Erythroblast (primary cell): ENCODE measurements around the gene ZNF548.

Source experiments
- DNase-seq, 2 experiments: peaks; one replicate each; lab custom pipeline; 2025; lab: John Stamatoyannopoulos, UW
- GATA1 ChIP-seq: IDR thresholded peaks from 2 replicates; pipeline ENCODE4 v1.6.1; 2011; ENCODE audit warnings: low read depth, mild to moderate bottlenecking, control low read depth, low read length, moderate library complexity
- POLR2A ChIP-seq: IDR thresholded peaks from 2 replicates; pipeline ENCODE4 v1.6.1; 2011; ENCODE audit warnings: mild to moderate bottlenecking, low read length

ZNF548 gene

GRCh38 chr19:57419439-57419838 is 29.8 kb downstream of the ZNF548 start:
- TF ChIP-seq POLR2A (no peak), GATA1 (no peak)
- DNase-seq, result peak; percentile 22 to 27

DNA sequence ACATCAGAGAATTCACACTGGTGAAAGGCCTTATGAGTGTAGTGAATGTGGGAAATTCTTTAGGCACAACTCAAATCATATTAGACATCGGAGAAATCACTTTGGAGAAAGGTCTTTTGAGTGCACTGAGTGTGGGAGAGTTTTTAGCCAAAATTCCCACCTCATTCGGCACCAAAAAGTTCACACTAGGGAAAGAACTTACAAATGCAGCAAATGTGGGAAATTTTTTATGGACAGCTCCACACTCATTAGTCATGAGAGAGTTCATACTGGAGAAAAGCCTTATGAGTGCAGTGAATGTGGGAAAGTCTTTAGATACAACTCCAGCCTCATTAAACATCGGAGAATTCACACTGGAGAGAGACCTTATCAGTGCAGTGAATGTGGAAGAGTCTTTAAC is 31.4 kb downstream of the ZNF548 start:
- no peak for DNase-seq

DNA sequence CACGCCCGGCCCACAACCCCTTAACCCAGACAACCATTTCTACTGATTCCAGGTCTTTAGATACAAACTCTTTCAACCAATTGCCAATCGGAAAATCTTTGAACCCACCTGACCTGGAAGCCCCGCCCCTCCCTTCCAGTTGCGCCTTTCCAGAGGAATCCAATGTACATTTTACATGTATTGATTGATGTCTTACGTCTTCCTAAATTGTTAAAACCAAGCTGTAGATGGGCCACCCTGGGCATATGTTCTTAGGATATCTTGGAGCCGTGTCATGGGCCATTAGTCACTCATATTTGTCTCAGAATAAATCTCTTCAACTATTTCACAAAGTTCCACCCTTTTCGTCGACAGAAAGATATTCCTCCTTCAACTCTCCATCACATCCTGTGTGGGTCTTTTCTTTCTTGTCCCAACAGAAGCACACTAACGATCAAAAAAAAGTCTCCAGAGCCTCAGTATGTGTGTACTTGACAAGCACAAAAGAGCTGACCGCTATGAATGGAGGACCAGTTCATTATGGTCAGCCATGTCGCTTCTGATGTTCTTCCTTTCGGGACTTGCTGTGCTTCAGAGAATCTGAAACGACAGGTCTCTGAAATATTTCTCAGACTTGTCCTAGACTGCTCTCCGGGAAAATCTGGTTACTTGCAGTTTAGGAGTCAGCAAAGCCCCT is 44.9 kb downstream of the ZNF548 start:
- no peak for DNase-seq
- TF ChIP-seq GATA1 (no peak), POLR2A (no peak)

More for the DNA sequence above, 31.4 kb downstream of the ZNF548 start:
- no peak for TF ChIP-seq GATA1
- TF ChIP-seq POLR2A, result no peak

- no peak for TF ChIP-seq GATA1
- TF ChIP-seq POLR2A, result peak; percentile 69
- DNase-seq, result peak; percentile 98
Measured at GRCh38 chr19:57435062-57435978, 45.7 kb downstream of the ZNF548 start, which contains the start of gene ZNF749. Gene ZNF749 (plus strand): TSS chr19:57435325. CDS start chr19:57435579, 254 bp downstream.

- DNase-seq, result peak; percentile 80 to 91
- TF ChIP-seq POLR2A (no peak), GATA1 (peak; percentile 42)
Measured at GRCh38 chr19:57436417-57436816, 46.8 kb downstream of the ZNF548 start.

- no peak for TF ChIP-seq GATA1
- no peak for TF ChIP-seq POLR2A
- no peak for DNase-seq
Measured at GRCh38 chr19:57437931-57438330, 48.3 kb downstream of the ZNF548 start.

GRCh38 chr19:57438925-57439324 is 49.3 kb downstream of the ZNF548 start:
- TF ChIP-seq GATA1 (no peak), POLR2A (no peak)

GRCh38 chr19:57441979-57442752 is 52.5 kb downstream of the ZNF548 start:
- TF ChIP-seq GATA1 (no peak), POLR2A (no peak)
- DNase-seq, result peak in 1 of 2 experiments; percentile 46

More at GRCh38 chr19:57438925-57439324, 49.3 kb downstream of the ZNF548 start:
- no peak for DNase-seq

GRCh38 chr19:57443121-57443696 is 53.6 kb downstream of the ZNF548 start:
- DNase-seq, result peak; percentile 12 to 20
- TF ChIP-seq POLR2A, result no peak
- no peak for TF ChIP-seq GATA1

DNA sequence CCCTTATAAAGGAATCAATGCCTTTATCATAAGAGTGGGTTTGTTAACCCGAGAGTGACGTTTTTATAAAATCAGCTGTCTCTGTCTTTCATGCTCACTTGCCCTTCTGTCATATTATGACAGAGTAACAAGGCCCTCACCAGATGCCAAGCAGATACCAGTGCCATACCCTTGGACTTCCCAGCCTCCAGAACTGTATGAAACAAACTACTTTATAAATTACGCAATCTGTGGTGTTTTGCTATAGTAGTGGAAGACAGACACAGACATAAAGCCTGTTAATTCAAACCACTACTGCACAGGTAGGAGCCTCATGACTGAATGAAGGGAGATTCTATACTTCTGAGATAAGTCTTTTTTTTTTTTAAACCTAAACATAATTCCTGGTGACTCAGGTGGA is 62.7 kb downstream of the ZNF548 start:
- DNase-seq, result no peak
- TF ChIP-seq POLR2A (no peak), GATA1 (no peak)
